CD14-positive monocyte (primary cell): ENCODE data around the gene CNTN6. TPM values are rescaled to one million over a fixed set of nuclear protein-coding genes. Genes with fewer than 3 reads are reported as not detected.

ENCODE experiments used
- DNase-seq, 3 donors: peaks; one replicate each; pipeline ENCODE4 v3.0.0-alpha.2; 2011 to 2022
- H2AFZ ChIP-seq: 2 replicates; pipeline ENCODE4 v1.6.0; 2012; ENCODE audit warnings: mild to moderate bottlenecking, low read depth, low read length, inconsistent platforms; ENCODE audit not compliant: insufficient read depth, poor library complexity, severe bottlenecking
- H3K27ac ChIP-seq, 2 donors: 1 replicate in 1 of 2; 2 replicates in 1 of 2; pipeline ENCODE4 v1.5.1; 2012 to 2013; ENCODE audit warnings: low read length in 2 of 2, control low read depth in 1 of 2, inconsistent platforms in 1 of 2, low read depth in 1 of 2, mild to moderate bottlenecking in 1 of 2
- H3K27me3 ChIP-seq, 2 donors: one replicate each; pipeline versions ENCODE4 v1.6.0 to v1.6.1; 2011 to 2013; ENCODE audit warnings: low read length in 2 of 2; ENCODE audit not compliant: control insufficient read depth in 2 of 2, insufficient read depth in 2 of 2
- H3K36me3 ChIP-seq, 2 donors: replicated peaks in 1 of 2; 1 replicate in 1 of 2; 2 replicates in 1 of 2; pipeline versions ENCODE4 v1.5.1 to v1.6.1; 2012 to 2013; ENCODE audit warnings: low read length in 2 of 2, control low read depth in 1 of 2, inconsistent platforms in 1 of 2, mild to moderate bottlenecking in 1 of 2; ENCODE audit not compliant: insufficient read depth in 2 of 2, control insufficient read depth in 1 of 2
- H3K4me1 ChIP-seq, 2 donors: 1 replicate in 1 of 2; 2 replicates in 1 of 2; pipeline versions ENCODE4 v1.5.1 to v1.6.1; 2012 to 2013; ENCODE audit warnings: low read length in 2 of 2, control low read depth in 1 of 2, inconsistent platforms in 1 of 2, mild to moderate bottlenecking in 1 of 2, moderate library complexity in 1 of 2; ENCODE audit not compliant: insufficient read depth in 2 of 2, control insufficient read depth in 1 of 2
- H3K4me2 ChIP-seq: replicated peaks from 2 replicates; pipeline ENCODE3; 2012; ENCODE audit warnings: low read length, moderate library complexity, mild to moderate bottlenecking; ENCODE audit not compliant: poor library complexity, severe bottlenecking; ENCODE audit errors: extremely low read depth
- H3K4me3 ChIP-seq, 3 experiments: fragments of 200-600 bp in 1 of 3; sonication (generic) in 1 of 3; replicated peaks in 1 of 3; 1 replicate in 2 of 3; 2 replicates in 1 of 3; pipeline ENCODE4 v1.5.1; 2011 to 2013; ENCODE audit warnings: low read length in 3 of 3, mild to moderate bottlenecking in 3 of 3, control low read depth in 2 of 3, low read depth in 2 of 3, inconsistent platforms in 1 of 3, moderate library complexity in 1 of 3
- H3K79me2 ChIP-seq: 2 replicates; pipeline ENCODE4 v1.6.0; 2012; ENCODE audit warnings: mild to moderate bottlenecking, control low read depth, inconsistent platforms, low read length, moderate library complexity; ENCODE audit not compliant: insufficient read depth
- H3K9ac ChIP-seq: 2 replicates; pipeline ENCODE4 v1.6.0; 2017; ENCODE audit warnings: low read length, mild to moderate bottlenecking; ENCODE audit not compliant: insufficient read depth, poor library complexity, severe bottlenecking
- H3K9me3 ChIP-seq, 2 donors: replicated peaks in 1 of 2; 1 replicate in 1 of 2; 2 replicates in 1 of 2; pipeline versions ENCODE4 v1.5.1 to v1.6.1; 2012 to 2013; ENCODE audit warnings: low read length in 2 of 2, control low read depth in 1 of 2; ENCODE audit not compliant: control insufficient read depth in 1 of 2, insufficient read depth in 1 of 2
- H4K20me1 ChIP-seq: 2 replicates; pipeline ENCODE4 v1.6.0; 2012; ENCODE audit warnings: mild to moderate bottlenecking, low read length, control low read depth, moderate library complexity; ENCODE audit not compliant: insufficient read depth
- H3K27ac Mint-ChIP-seq, 7 donors: one replicate each; pipeline ENCODE4 v1.8.0; 2020; ENCODE audit warnings: mild to moderate bottlenecking in 7 of 7, mixed read lengths in 7 of 7, moderate library complexity in 6 of 7, inconsistent platforms in 2 of 7
- H3K27me3 Mint-ChIP-seq, 3 donors: one replicate each; pipeline ENCODE4 v1.8.0; 2021 to 2022; ENCODE audit warnings: low read depth in 3 of 3, mild to moderate bottlenecking in 3 of 3, mixed read lengths in 3 of 3, moderate library complexity in 3 of 3, inconsistent platforms in 1 of 3
- H3K36me3 Mint-ChIP-seq, 2 donors: one replicate each; pipeline ENCODE4 v1.8.0; 2020; ENCODE audit warnings: mixed read lengths in 2 of 2, inconsistent platforms in 1 of 2, mild to moderate bottlenecking in 1 of 2
- H3K4me1 Mint-ChIP-seq: one replicate; pipeline ENCODE4 v1.8.0; 2020; ENCODE audit warnings: mild to moderate bottlenecking, mixed read lengths
- H3K4me3 Mint-ChIP-seq, 2 donors: one replicate each; pipeline ENCODE4 v1.8.0; 2020; ENCODE audit warnings: mild to moderate bottlenecking in 2 of 2, mixed read lengths in 2 of 2, moderate library complexity in 1 of 2
- H3K9me3 Mint-ChIP-seq, 7 donors: one replicate each; pipeline ENCODE4 v1.8.0; 2020 to 2022; ENCODE audit warnings: mixed read lengths in 7 of 7, mild to moderate bottlenecking in 6 of 7, moderate library complexity in 6 of 7, inconsistent platforms in 2 of 7
- CTCF ChIP-seq: fragments of 200-600 bp; IDR thresholded peaks from one replicate; pipeline ENCODE4 v1.8.0; 2022; ENCODE audit warnings: antibody characterized with exemption, mild to moderate bottlenecking
- WGBS: methylation state at CpG from one replicate; pipeline ENCODE4 v1.1.5; 2013; ENCODE audit warnings: missing lambda C conversion rate; ENCODE audit not compliant: insufficient coverage; 5-methylcytosine and 5-hydroxymethylcytosine counted together
- intact Hi-C, 2 donors: fragments of 100-400 bp; cut with micrococcal nuclease; formaldehyde crosslinking; loops; one replicate each; pipeline versions ENCODE4 v1.15.0 to v1.15.1; 2023
- polyA plus RNA-seq, 3 donors: library from polyadenylated mRNA; depleted of rRNA in 1 of 3; unstranded in 2 of 3; stranded (reverse) in 1 of 3; fragments of 300-500 nt in 2 of 3; fragments of >200 nt in 1 of 3; fragmentation: Illumina TruSeq in 2 of 3; gene quantifications; 1 replicate in 2 of 3; 2 replicates in 1 of 3; pipeline ENCODE4 v1.2.3, GENCODE V29; 2012 to 2021

Gene CNTN6
- polyA plus RNA-seq, 3 donors = not detected

- Mint-ChIP-seq H3K9me3 (peaks cover 0 to 14% (median 3%) of the 10 kb centered on the region in 7 donors), H3K27me3 (no peaks in the 10 kb centered on the region), H3K4me1 (no peaks in the 10 kb centered on the region), H3K27ac (no peak overlapping the region), H3K36me3 (no peaks in the 10 kb centered on the region), H3K4me3 (no peak overlapping the region)
- H3K4me1 ChIP-seq = no peaks in the 10 kb centered on the region
- no peak overlapping the region for H3K27ac ChIP-seq
- DNase-seq = no peak
- H4K20me1 ChIP-seq = no peaks in the 10 kb centered on the region
- TF ChIP-seq CTCF = no peak
- H3K36me3 ChIP-seq = no peaks in the 10 kb centered on the region
- no peaks in the 10 kb centered on the region for H3K79me2 ChIP-seq
- intact Hi-C loops = no loop called here
- H3K4me3 ChIP-seq = no peak overlapping the region
- no peak overlapping the region for H3K9ac ChIP-seq
- no peaks in the 10 kb centered on the region for H3K27me3 ChIP-seq
- WGBS = no CpG with 5 or more reads among the region's 1 CpG
- H3K4me2 ChIP-seq = no peak overlapping the region
- no peak overlapping the region for H2AFZ ChIP-seq
- peaks cover 0 to 4% of the 10 kb centered on the region in 2 donors for H3K9me3 ChIP-seq
Observed at GRCh38 chr3:1191026-1191425, 98.2 kb downstream of the CNTN6 start.

- H3K79me2 ChIP-seq = no peaks in the 10 kb centered on the region
- Mint-ChIP-seq H3K9me3 (peaks cover 0 to 26% (median 5%) of the 10 kb centered on the region in 7 donors), H3K36me3 (no peaks in the 10 kb centered on the region), H3K4me1 (no peaks in the 10 kb centered on the region), H3K27me3 (no peaks in the 10 kb centered on the region), H3K27ac (no peak overlapping the region), H3K4me3 (no peak overlapping the region)
- no peaks in the 10 kb centered on the region for H4K20me1 ChIP-seq
- intact Hi-C loops = no loop called here
- H3K27ac ChIP-seq = no peak overlapping the region
- H3K4me2 ChIP-seq = no peak overlapping the region
- TF ChIP-seq CTCF = no peak
- no peak for DNase-seq
- WGBS = no CpG with 5 or more reads among the region's 1 CpG
- no peaks in the 10 kb centered on the region for H3K36me3 ChIP-seq
- H3K4me3 ChIP-seq = no peak overlapping the region
- no peaks in the 10 kb centered on the region for H3K4me1 ChIP-seq
- H3K27me3 ChIP-seq = no peaks in the 10 kb centered on the region
- peaks cover 0 to 8% of the 10 kb centered on the region in 2 donors for H3K9me3 ChIP-seq
- no peak overlapping the region for H2AFZ ChIP-seq
- no peak overlapping the region for H3K9ac ChIP-seq
Observed at GRCh38 chr3:1195947-1196346, 103.1 kb downstream of the CNTN6 start.
